ENCODE data around the gene PRKCA. TPM values are rescaled to one million over a fixed set of nuclear protein-coding genes. Genes with fewer than 3 reads are reported as not detected.

Gene PRKCA
- total and polyA plus RNA-seq, 2 of the 13 experiments (the other 11 are each of a cell fraction or from before 2014, with no cell fraction given), result 18.5 to 21.5 TPM

GRCh38 chr17:66302761-66303626 is 581 bp downstream of the PRKCA start (continued):
- TF ChIP-seq DMTF1 (CRISPR knock-in tag; IDR thresholded peaks at IDR 0.05), result no peak
- TF ChIP-seq PAX8 (CRISPR knock-in tag; IDR thresholded peaks at IDR 0.05; ENCODE audit: borderline replicate concordance), result no peak; the same call in 1 of the 2 replicates
- no peak for TF ChIP-seq ZNF550 (CRISPR knock-in tag; IDR thresholded peaks at IDR 0.05; ENCODE audit: borderline replicate concordance)
- no peak; the same call in 1 of the 2 replicates for TF ChIP-seq ZNF451 (CRISPR knock-in tag; IDR thresholded peaks at IDR 0.05)
- peak; percentile 62; the same call in 1 of the 2 replicates for TF ChIP-seq SALL1 (CRISPR knock-in tag; IDR thresholded peaks at IDR 0.05)
- peak; percentile 81 for TF ChIP-seq SNAI1 (CRISPR knock-in tag; IDR thresholded peaks at IDR 0.05; ENCODE audit: borderline replicate concordance)
- peak; percentile 91 for TF ChIP-seq HDAC1 (CRISPR knock-in tag; IDR thresholded peaks at IDR 0.05)
- no peak for TF ChIP-seq ZNF367 (CRISPR knock-in tag; IDR thresholded peaks at IDR 0.05; ENCODE audit: borderline replicate concordance)
- no peak for TF ChIP-seq ZUFSP (CRISPR knock-in tag; IDR thresholded peaks at IDR 0.05; ENCODE audit: borderline replicate concordance)
- peak; percentile 65; the same call in 1 of the 2 replicates for TF ChIP-seq ZBTB14 (CRISPR knock-in tag; IDR thresholded peaks at IDR 0.05)
- no peak for TF ChIP-seq PRDM4 (CRISPR knock-in tag; IDR thresholded peaks at IDR 0.05; ENCODE audit: borderline replicate concordance)
- peak; percentile 81 for TF ChIP-seq ZGPAT (CRISPR knock-in tag; IDR thresholded peaks at IDR 0.05)
- no peak for TF ChIP-seq ZBTB43 (CRISPR knock-in tag; conservative IDR thresholded peaks at IDR 0.05)
- TF ChIP-seq ELF3 (CRISPR knock-in tag; IDR thresholded peaks at IDR 0.05), result peak; percentile 13; the same call in 1 of the 2 replicates

Measured in HepG2 (cell line).